Ishikawa (cell line): Measurements from ENCODE around the gene SASH1.

Source experiments
- EGR1 ChIP-seq: IDR thresholded peaks from 2 replicates; pipeline ENCODE4 v1.6.1; 2012
- FOXM1 ChIP-seq: IDR thresholded peaks from 2 replicates; pipeline ENCODE4 v1.6.1; 2012; ENCODE audit warnings: low read depth, borderline replicate concordance
- NFIC ChIP-seq: IDR thresholded peaks from 2 replicates; pipeline ENCODE4 v1.6.1; 2012
- YY1 ChIP-seq: IDR thresholded peaks from 2 replicates; pipeline ENCODE4 v1.6.1; 2012; ENCODE audit warnings: low read depth

DNA sequence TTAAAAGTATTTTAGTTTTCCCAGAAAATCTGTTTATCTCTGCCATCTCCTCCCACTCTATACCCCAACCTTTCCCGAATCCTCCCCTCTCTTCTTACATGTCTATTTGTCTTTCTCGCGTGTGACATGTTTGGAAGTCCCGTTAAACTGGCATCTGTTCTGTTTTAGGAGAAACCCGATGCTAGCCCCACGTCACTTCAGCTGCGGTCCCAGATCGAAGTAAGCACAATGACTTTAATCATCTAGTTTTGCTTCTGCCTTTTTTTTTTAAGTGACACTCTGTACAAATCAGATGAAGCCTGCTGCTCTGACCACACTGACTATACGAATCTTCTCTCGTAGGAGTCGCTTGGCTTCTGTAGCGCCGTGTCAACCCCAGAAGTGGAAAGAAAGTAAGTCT is 97.4 kb downstream of the SASH1 start:
- TF ChIP-seq FOXM1 (no peak), EGR1 (no peak), YY1 (no peak), NFIC (no peak)
